Parathyroid adenoma (tissue), 2 donors: Measurements from ENCODE around the gene AGTRAP.

Source experiments
- H2AFZ ChIP-seq: fragments of 300-600 bp; sonication (generic); one replicate; pipeline ENCODE4 v1.7.0; 2017; ENCODE audit warnings: antibody characterized with exemption, mild to moderate bottlenecking
- H3K27ac ChIP-seq: fragments of 300-600 bp; sonication (generic); one replicate; pipeline ENCODE4 v1.7.0; 2017
- H3K27me3 ChIP-seq: fragments of 300-600 bp; sonication (generic); one replicate; pipeline ENCODE4 v1.7.0; 2017; ENCODE audit warnings: low read length; ENCODE audit not compliant: control insufficient read depth, insufficient read depth
- H3K36me3 ChIP-seq: fragments of 300-600 bp; sonication (generic); one replicate; pipeline ENCODE4 v1.7.0; 2017; ENCODE audit warnings: low read length; ENCODE audit not compliant: control insufficient read depth, insufficient read depth
- H3K4me1 ChIP-seq: fragments of 300-600 bp; sonication (generic); one replicate; pipeline ENCODE4 v1.7.0; 2017; ENCODE audit warnings: control low read depth
- H3K4me2 ChIP-seq: fragments of 300-600 bp; sonication (generic); one replicate; pipeline ENCODE4 v1.7.0; 2017; ENCODE audit warnings: low read length
- H3K4me3 ChIP-seq: fragments of 300-600 bp; sonication (generic); one replicate; pipeline ENCODE4 v1.7.0; 2017; ENCODE audit warnings: low read depth, low read length
- H3K79me2 ChIP-seq: fragments of 300-600 bp; sonication (generic); one replicate; pipeline ENCODE4 v1.7.0; 2017; ENCODE audit warnings: control low read depth
- H3K9ac ChIP-seq: fragments of 300-600 bp; sonication (generic); one replicate; pipeline ENCODE4 v1.7.0; 2017; ENCODE audit warnings: mild to moderate bottlenecking
- H3K9me3 ChIP-seq: fragments of 300-600 bp; sonication (generic); one replicate; pipeline ENCODE4 v1.7.0; 2017; ENCODE audit warnings: low read length; ENCODE audit not compliant: control insufficient read depth
- CTCF ChIP-seq: fragments of 300-600 bp; sonication (generic); IDR thresholded peaks from one replicate; pipeline ENCODE4 v1.7.0; 2017; ENCODE audit warnings: antibody characterized with exemption, mild to moderate bottlenecking
- donor health status: primary hyperparathyroidism.

AGTRAP gene

GRCh38 chr1:11740258-11741192 lies 4.6 kb downstream of the AGTRAP start:
- Histone ChIP-seq H3K9ac (no peak overlapping the region), H3K4me1 (no peaks in the 10 kb centered on the region), H3K4me2 (no peak overlapping the region), H3K4me3 (no peak overlapping the region), H3K27ac (no peak overlapping the region), H3K36me3 (no peaks in the 10 kb centered on the region), H2AFZ (no peak overlapping the region), H3K9me3 (no peaks in the 10 kb centered on the region), H3K79me2 (no peaks in the 10 kb centered on the region), H3K27me3 (no peaks in the 10 kb centered on the region)
- TF ChIP-seq CTCF = no peak

- no peak overlapping the region for H2AFZ ChIP-seq
- no peak for TF ChIP-seq CTCF
- no peaks in the 10 kb centered on the region for H3K4me1 ChIP-seq
Observed at GRCh38 chr1:11741482-11741881, 5.5 kb downstream of the AGTRAP start.

GRCh38 chr1:11741919-11742558 lies 6.1 kb downstream of the AGTRAP start:
- Histone ChIP-seq H3K4me3 (no peak overlapping the region), H3K9ac (no peak overlapping the region), H3K36me3 (no peaks in the 10 kb centered on the region), H3K4me1 (no peaks in the 10 kb centered on the region), H3K27me3 (no peaks in the 10 kb centered on the region), H3K27ac (no peak overlapping the region), H2AFZ (no peak overlapping the region), H3K9me3 (no peaks in the 10 kb centered on the region), H3K79me2 (no peaks in the 10 kb centered on the region), H3K4me2 (no peak overlapping the region)
- no peak for TF ChIP-seq CTCF

More at GRCh38 chr1:11741482-11741881, 5.5 kb downstream of the AGTRAP start:
- no peak overlapping the region for H3K9ac ChIP-seq
- no peaks in the 10 kb centered on the region for H3K27me3 ChIP-seq
- no peak overlapping the region for H3K4me3 ChIP-seq
- no peaks in the 10 kb centered on the region for H3K9me3 ChIP-seq
- H3K4me2 ChIP-seq = no peak overlapping the region
- H3K27ac ChIP-seq = no peak overlapping the region
- H3K36me3 ChIP-seq = no peaks in the 10 kb centered on the region
- no peaks in the 10 kb centered on the region for H3K79me2 ChIP-seq

GRCh38 chr1:11744287-11744686 lies 8.4 kb downstream of the AGTRAP start:
- H3K4me1 ChIP-seq = no peaks in the 10 kb centered on the region
- no peaks in the 10 kb centered on the region for H3K9me3 ChIP-seq
- no peak overlapping the region for H3K9ac ChIP-seq
- H3K4me3 ChIP-seq = no peak overlapping the region
- TF ChIP-seq CTCF = no peak
- no peak overlapping the region for H3K27ac ChIP-seq
- H2AFZ ChIP-seq = no peak overlapping the region
- H3K36me3 ChIP-seq = no peaks in the 10 kb centered on the region
- H3K79me2 ChIP-seq = no peaks in the 10 kb centered on the region
- H3K27me3 ChIP-seq = no peaks in the 10 kb centered on the region
- H3K4me2 ChIP-seq = no peak overlapping the region
